ENCODE measurements around the gene RBM42.

GRCh38 chr19:35641515-35642151, 12.8 kb downstream of the RBM42 start, which contains the start of gene ETV2:
- TF ChIP-seq POLR2AphosphoS5 (IDR thresholded peaks at IDR 0.05; ENCODE audit: low read depth, low read length): no peak
- no peak for TF ChIP-seq TAF1 (IDR thresholded peaks at IDR 0.05; ENCODE audit: borderline replicate concordance, insufficient read depth, low read length)
- no peak for TF ChIP-seq SIN3A (IDR thresholded peaks at IDR 0.05; ENCODE audit: borderline replicate concordance, insufficient read depth, low read length)
- TF ChIP-seq REST (IDR thresholded peaks at IDR 0.05; ENCODE audit: insufficient read depth in 1 of 2, low read depth in 2 of 2, low read length in 2 of 2): no peak
